ENCODE measurements around the gene OR6C70. TPM values are rescaled to one million over a fixed set of nuclear protein-coding genes. Genes with fewer than 3 reads are reported as not detected.

Gene OR6C70
- total and polyA plus RNA-seq, 4 donors = not detected

GRCh38 chr12:55428331-55429243 lies 41.4 kb downstream of the OR6C70 start:
- no peaks in the 10 kb centered on the region for H3K9me3 ChIP-seq (ENCODE audit: control insufficient read depth in 4 of 4, low read length in 3 of 4)
- H3K4me3 ChIP-seq (ENCODE audit: low read depth in 1 of 3, low read length in 3 of 3) = no peak overlapping the region
- no peak for TF ChIP-seq HNF4A (conservative IDR thresholded peaks at IDR 0.05)
- TF ChIP-seq RAD21 (IDR thresholded peaks at IDR 0.05) = no peak
- no peak for TF ChIP-seq GABPA (IDR thresholded peaks at IDR 0.05 in 1 of 2, conservative IDR thresholded peaks at IDR 0.05 in 1 of 2)
- TF ChIP-seq YY1 (IDR thresholded peaks at IDR 0.05) = no peak
- no peak for TF ChIP-seq REST (IDR thresholded peaks at IDR 0.05)
- TF ChIP-seq JUND (IDR thresholded peaks at IDR 0.05) = no peak
- no peak for TF ChIP-seq NR2F2 (IDR thresholded peaks at IDR 0.05)
- no peak for TF ChIP-seq MAX (IDR thresholded peaks at IDR 0.05)
- no peak for TF ChIP-seq SP1 (IDR thresholded peaks at IDR 0.05)
- TF ChIP-seq TAF1 (conservative IDR thresholded peaks at IDR 0.05) = no peak
- no peak for TF ChIP-seq FOXA2 (IDR thresholded peaks at IDR 0.05)
- no peak for TF ChIP-seq EGR1 (IDR thresholded peaks at IDR 0.05; ENCODE audit: low read depth in 2 of 2)
- no peak for TF ChIP-seq FOXA1 (IDR thresholded peaks at IDR 0.05)
- no peak for TF ChIP-seq HNF4G (IDR thresholded peaks at IDR 0.05)
- TF ChIP-seq ATF3 (IDR thresholded peaks at IDR 0.05) = no peak
- no peak for TF ChIP-seq RXRA (IDR thresholded peaks at IDR 0.05)
- no peak for TF ChIP-seq ZBTB33 (IDR thresholded peaks at IDR 0.05)
- no peak for TF ChIP-seq CTCF (IDR thresholded peaks at IDR 0.05; ENCODE audit: low read depth, low read length, missing input control)
- WGBS = 34% methylated on average over 1 of the region's 1 CpG
- DNase-seq (ENCODE audit: low spot score) = no peak
- H3K9ac ChIP-seq (ENCODE audit: low read depth in 1 of 2, low read length in 2 of 2) = no peak overlapping the region
- no peak overlapping the region for H3K27ac ChIP-seq (ENCODE audit: low read depth in 1 of 2, low read length in 2 of 2)
- H3K27me3 ChIP-seq (ENCODE audit: control insufficient read depth in 4 of 4, insufficient read depth in 4 of 4, low read length in 3 of 4) = peaks cover 0 to 4% (median 0%) of the 10 kb centered on the region in 4 donors
- no peaks in the 10 kb centered on the region for H3K4me1 ChIP-seq (ENCODE audit: control insufficient read depth in 4 of 4, insufficient read depth in 4 of 4, low read length in 3 of 4)
- H3K36me3 ChIP-seq (ENCODE audit: control insufficient read depth in 4 of 4, insufficient read depth in 3 of 4, low read depth in 1 of 4, low read length in 3 of 4) = no peaks in the 10 kb centered on the region

All from liver (tissue), 9 donors.